ENCODE results near the gene SNX1.

The SNX1 gene

DNA sequence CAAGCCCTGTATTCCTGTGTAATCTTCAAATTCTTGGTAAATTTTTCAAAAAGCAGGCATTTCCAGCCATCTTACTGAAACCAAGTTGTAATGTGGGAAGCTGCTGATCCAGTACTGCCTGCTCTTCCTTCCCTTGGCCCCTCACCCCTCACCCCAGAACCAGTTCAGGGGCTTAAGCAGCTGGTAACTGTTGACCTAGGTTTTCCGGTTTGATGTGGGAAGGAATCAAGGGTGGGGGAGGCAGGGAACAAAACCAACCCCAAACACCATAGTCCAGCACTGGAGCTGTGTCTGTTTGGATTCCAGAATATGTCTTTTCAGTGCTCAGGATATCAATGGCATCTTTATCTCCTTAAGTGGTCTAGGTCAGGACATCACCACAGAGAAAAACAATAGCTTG lies 26.7 kb downstream of the SNX1 start:
- TF ChIP-seq, protein P1, sequence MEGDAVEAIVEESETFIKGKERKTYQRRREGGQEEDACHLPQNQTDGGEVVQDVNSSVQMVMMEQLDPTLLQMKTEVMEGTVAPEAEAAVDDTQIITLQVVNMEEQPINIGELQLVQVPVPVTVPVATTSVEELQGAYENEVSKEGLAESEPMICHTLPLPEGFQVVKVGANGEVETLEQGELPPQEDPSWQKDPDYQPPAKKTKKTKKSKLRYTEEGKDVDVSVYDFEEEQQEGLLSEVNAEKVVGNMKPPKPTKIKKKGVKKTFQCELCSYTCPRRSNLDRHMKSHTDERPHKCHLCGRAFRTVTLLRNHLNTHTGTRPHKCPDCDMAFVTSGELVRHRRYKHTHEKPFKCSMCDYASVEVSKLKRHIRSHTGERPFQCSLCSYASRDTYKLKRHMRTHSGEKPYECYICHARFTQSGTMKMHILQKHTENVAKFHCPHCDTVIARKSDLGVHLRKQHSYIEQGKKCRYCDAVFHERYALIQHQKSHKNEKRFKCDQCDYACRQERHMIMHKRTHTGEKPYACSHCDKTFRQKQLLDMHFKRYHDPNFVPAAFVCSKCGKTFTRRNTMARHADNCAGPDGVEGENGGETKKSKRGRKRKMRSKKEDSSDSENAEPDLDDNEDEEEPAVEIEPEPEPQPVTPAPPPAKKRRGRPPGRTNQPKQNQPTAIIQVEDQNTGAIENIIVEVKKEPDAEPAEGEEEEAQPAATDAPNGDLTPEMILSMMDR (IDR thresholded peaks at IDR 0.05; ENCODE audit: insufficient read depth, low read depth, low read length, missing control alignments) = no peak
- DNase-seq (ENCODE audit: low read depth) = no peak

DNA sequence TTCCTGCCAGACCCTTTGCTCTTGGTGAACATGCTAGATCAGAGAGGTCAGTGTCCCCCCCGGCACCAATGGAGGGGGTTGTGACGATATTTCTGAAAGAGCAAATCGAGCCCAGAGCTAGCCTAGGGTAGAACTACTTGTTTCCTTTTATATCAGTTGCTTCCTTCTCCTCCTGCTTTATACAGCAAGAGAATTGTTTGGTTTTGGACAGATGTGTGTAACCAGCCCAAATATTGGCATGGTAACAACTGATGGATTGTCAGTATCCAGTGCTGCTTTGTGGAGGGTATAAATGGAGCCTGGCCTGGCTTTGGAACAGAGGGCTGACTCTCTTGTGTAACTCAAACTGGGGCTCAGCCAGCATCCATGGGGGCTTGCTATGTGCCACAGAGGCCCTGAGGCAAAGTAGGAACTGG lies 27.2 kb downstream of the SNX1 start:
- TF ChIP-seq, protein P1 (IDR thresholded peaks at IDR 0.05; ENCODE audit: insufficient read depth, low read depth, low read length, missing control alignments) = no peak
- H3K4me3 ChIP-seq (ENCODE audit: low read length) = no peak overlapping the region
- DNase-seq (ENCODE audit: low read depth) = no peak

More for the DNA sequence above, 26.7 kb downstream of the SNX1 start:
- H3K4me3 ChIP-seq (ENCODE audit: low read length) = no peak overlapping the region

DNA sequence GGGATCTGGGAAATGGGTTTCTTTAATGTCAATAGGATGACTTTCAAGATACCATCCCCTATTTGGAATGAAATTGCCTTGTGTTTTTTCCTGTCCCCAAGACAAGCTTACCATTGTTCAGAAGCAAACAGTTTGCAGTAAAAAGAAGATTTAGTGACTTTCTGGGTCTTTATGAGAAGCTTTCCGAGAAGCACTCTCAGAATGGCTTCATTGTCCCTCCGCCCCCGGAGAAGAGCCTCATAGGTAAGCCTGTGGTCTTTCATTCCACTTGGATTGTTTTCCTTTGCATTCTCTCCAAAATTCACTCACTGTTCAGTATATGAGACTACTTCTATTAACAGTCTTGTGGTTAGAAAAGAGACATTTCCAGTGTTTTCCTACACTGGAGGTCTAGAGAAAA lies 30.2 kb downstream of the SNX1 start:
- no peak overlapping the region for H3K4me3 ChIP-seq (ENCODE audit: low read length)
- DNase-seq (ENCODE audit: low read depth) = no peak
- TF ChIP-seq, protein P1 (IDR thresholded peaks at IDR 0.05; ENCODE audit: insufficient read depth, low read depth, low read length, missing control alignments) = no peak

DNA sequence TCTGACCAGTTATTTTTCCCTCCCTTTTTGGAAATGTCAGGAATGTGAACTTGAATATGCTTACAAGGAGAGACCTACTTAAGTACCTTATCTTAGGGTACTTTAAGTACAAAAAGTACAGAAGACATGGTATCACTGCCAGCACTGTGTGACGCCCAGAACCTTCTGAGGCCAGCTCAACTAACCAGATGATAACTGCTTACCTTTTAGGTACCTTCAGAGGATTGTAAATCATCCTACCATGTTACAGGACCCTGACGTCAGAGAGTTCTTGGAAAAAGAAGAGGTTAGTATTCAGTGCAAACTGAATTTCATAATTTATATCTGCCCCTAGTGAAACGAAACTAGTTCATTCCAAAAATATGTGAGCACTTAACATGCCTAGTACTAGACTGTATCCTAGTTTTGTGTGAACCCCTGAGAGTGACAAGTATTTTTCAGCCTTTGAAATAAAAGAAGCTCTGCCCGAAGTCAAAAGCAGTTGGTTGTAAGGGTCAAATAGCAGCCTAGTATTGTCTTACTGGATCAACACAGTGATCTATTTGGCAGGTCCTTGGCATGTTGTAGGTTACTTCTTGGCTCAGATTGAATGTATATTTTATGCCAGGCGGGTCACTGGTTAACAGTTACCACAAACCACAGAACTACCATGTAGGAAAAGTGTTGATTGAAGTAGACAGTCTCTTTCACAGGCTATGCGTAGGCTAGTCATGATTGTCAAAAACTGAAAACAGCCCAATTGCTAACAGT lies 31.9 kb downstream of the SNX1 start:
- DNase-seq (ENCODE audit: low read depth) = no peak
- H3K4me3 ChIP-seq (ENCODE audit: low read length) = no peak overlapping the region
- TF ChIP-seq, protein P1 (IDR thresholded peaks at IDR 0.05; ENCODE audit: insufficient read depth, low read depth, low read length, missing control alignments) = no peak

DNA sequence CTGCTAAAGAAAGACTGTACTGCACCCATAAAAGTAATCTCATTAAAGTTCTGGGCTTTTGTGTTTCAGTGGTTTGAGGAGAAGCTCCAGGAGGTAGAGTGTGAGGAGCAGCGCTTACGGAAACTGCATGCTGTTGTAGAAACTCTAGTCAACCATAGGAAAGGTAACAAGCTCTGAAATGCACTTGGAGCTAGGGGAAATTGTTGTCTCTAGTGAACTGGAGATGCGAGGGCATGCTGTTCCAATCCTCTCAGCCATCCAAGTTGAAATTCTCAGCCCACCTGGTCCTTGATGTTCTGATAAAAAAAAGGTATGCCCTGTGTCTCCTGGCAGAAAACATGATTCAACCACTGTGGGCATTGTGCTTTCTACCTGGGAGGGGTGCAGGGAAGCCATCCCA lies 34.4 kb downstream of the SNX1 start:
- TF ChIP-seq, protein P1 (IDR thresholded peaks at IDR 0.05; ENCODE audit: insufficient read depth, low read depth, low read length, missing control alignments) = no peak
- DNase-seq (ENCODE audit: low read depth) = no peak
- H3K4me3 ChIP-seq (ENCODE audit: low read length) = no peak overlapping the region

DNA sequence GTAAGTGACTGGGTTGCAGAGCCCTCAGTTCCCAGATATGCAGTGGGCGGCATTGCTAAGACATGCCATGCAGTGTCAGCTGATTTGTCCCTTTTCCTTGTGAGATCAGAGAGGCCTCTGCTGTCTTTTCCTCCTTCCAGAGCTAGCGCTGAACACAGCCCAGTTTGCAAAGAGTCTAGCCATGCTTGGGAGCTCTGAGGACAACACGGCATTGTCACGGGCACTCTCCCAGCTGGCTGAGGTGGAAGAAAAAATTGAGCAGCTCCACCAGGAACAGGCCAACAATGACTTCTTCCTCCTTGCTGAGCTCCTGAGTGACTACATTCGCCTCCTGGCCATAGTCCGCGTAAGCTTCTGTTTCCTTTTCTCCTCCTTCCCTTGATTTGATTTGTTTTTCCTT lies 35.8 kb downstream of the SNX1 start:
- no peak overlapping the region for H3K4me3 ChIP-seq (ENCODE audit: low read length)
- no peak for DNase-seq (ENCODE audit: low read depth)
- TF ChIP-seq, protein P1 (IDR thresholded peaks at IDR 0.05; ENCODE audit: insufficient read depth, low read depth, low read length, missing control alignments) = no peak

DNA sequence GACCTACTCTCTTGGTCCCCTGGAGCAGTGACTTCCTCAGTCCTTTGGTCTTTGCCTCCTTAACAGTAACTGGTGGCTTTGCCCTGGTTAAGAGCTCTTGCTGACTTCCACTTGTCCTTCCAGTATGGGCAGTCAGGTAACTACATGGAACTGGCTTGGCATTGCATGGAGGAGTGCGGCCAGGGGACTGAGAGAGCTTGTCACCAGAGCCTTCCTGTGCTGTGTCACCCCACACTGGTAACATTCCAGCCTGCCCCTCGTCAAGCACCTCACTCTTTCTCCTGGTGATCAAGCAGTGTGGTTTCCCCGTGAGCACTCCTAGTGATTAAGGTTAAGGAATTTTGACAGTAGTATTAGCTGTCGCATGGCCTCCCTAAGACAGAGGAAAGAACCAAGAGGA lies 36.4 kb downstream of the SNX1 start:
- H3K4me3 ChIP-seq (ENCODE audit: low read length) = no peak overlapping the region
- DNase-seq (ENCODE audit: low read depth) = no peak
- TF ChIP-seq, protein P1 (IDR thresholded peaks at IDR 0.05; ENCODE audit: insufficient read depth, low read depth, low read length, missing control alignments) = no peak
